SIG-M5 (cell line): ENCODE data around the gene SLC18B1.

Experiments
- DNase-seq: peaks from one replicate; lab custom pipeline; 2025; lab: John Stamatoyannopoulos, UW

Gene SLC18B1

DNA sequence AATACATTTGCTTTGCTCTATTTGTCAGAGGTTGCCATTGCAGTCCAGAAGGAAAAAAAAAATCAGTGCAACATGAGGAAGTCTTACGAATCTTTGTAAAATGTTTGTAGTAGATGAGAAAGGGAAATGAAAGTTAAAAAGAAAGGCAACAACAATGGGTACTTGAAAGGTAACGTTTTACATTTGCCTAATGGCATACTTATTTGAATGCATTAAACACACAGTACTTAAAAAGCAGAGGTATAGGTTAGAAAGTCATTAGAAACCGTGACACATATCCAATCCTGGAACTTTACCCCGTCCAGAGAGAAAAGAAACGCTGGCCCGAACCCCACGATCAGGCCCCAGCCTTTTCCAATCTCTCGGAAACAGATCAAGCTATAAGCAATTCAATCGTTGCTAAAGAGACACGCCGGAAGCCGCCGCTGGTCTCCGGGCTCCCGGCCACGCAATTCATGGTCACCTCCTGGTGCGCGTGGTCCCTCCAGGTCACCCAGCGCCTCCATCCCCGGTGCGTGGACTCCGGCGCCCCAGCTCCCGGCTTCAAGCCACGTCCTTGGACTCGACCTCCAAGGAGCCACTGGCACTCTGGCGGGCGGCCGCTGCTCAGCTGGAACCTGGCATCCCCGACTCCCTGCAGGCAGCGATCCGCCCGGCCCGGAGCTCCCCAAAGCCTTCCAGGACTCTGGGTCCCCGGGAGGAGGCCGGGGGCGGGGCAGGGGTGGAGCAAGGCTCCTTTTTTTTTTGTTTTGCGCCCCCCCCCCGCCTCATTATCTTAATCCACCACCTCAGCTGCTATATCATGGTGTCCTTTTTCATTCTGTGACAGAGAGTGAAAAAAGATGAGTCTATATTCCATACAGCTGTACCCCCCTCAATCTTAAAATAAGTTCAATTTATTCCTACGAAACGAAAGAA lies at the start of gene SLC18B1:
TSS of gene SLC18B1 (minus strand) at position 687 of the 918 bp plus-strand sequence. CDS start at position 506, 181 bp downstream.
- DNase-seq: no peak

DNA sequence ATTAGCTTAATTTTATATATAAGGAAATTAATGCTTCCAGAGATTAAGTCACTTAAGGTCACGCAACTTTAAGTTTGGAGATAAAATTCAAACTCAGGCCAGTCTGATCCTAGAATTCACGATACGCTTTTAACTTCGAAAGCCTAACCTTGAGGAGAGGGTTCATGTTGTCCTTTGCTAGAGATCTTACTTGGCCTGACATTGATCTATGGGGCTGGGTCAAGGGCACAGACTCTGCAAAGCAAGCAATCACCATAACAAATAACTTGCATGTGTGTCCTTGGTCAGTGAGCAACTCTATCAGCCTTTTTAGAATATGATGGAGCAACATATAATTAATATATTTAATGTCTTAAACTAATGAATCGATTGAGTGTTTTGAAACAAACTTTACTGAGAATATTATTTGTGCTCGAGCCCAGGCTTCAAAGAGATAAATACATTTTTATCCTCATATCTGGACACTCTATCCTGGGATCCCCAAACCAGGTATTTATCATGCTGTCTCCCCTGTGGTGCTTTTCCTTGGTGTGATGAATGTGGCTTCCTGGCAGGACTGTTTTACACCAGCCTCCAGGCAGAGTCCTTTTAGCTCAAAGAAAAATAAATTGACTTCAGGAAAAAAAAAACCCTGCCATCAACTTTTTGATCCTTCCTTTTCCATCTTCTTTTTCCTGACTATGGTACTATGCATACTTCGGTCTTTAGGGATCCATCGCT lies 45.0 kb upstream of the SLC18B1 start:
- DNase-seq: no peak

DNA sequence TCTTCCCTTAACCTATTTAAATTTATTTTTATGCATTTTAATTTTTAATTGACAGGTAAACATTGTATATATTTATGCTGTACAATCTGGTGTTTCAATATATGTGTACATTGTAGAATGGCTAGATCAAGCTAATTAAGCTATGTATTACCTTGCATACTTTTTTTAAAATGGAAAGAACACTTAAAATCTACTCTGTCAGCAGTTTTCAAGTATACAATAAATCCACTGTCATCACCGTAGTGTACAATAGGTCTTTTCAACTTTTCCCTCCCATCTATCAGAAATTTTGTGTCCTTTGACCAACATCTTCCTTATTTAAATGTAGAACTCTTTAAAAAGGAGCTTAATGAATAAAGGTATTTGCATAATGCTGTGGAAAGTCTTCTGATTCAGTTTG lies 43.5 kb upstream of the SLC18B1 start:
- no peak for DNase-seq

DNA sequence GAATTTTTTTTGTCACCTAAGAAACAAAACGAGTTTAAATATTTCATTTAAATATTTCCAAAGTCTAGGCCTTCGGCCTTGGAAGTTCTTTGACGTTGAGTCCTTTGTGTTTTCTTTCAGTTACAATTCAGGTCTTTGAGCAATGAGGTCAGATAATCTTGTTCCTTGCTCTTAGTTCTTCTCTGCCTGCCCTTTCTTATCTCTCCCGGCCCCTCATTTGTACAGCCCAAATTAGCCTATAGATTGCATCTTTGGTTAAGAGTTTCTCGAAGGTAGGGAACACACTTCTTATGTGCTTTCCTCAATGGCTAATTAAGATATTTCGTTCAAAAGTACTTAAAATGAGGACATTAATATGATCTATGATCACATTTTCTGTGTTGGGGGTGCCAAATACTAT lies 34.5 kb upstream of the SLC18B1 start:
- DNase-seq: no peak

DNA sequence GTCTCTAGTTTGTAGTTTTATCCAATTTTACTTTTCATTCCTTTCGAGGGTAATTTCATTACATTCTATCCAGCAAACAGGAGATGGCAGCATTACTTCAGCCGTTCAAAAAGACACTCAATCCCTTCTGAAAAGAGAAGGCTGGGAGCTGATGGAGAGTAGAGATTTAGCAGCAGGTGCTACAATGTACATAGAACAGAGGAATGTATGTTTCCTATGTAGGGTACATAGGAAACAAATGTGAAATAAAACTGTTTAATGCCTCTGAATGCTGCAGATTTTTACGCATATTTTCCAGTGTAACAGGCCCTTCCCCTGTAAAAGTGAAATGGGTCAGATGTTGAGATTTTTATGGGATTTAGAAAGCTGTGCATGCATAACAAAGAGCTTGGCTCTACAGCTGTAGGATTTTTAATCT lies 31.9 kb upstream of the SLC18B1 start:
- DNase-seq: no peak

DNA sequence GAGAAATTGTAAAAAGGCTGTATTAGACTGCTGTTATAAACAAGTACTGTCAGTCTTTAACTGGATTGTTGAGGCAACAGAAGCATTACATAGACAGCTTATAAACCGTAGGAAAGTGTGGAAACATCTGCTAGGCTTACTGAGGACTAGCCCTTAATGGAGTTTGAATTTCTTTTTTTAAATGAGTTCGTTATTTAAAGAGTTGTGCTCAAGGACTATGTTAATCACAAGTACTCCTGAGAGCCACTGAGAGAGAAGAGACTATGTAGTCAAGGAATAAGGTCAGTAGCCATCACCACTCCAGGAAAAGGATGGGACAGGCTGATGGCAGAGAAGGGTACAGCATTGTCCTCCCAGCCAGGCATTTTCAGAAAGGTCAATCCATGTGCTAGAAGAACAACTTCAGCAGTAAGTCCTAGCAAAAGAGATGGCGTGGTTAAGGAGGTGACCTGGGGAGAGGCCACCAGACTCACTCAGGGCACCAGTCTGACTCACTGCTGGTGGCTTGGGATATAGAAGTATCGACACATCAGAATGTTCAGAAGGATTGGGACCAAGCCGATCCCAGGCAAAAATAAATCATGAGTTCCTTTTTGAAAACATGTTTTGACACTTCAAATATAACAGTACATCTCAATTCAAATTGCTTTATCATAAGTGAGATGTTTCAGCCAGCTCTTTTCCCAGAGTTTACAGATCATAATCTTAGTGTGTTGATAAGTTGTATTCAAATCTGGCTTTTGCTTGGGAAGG lies 22.4 kb upstream of the SLC18B1 start:
- DNase-seq: no peak

DNA sequence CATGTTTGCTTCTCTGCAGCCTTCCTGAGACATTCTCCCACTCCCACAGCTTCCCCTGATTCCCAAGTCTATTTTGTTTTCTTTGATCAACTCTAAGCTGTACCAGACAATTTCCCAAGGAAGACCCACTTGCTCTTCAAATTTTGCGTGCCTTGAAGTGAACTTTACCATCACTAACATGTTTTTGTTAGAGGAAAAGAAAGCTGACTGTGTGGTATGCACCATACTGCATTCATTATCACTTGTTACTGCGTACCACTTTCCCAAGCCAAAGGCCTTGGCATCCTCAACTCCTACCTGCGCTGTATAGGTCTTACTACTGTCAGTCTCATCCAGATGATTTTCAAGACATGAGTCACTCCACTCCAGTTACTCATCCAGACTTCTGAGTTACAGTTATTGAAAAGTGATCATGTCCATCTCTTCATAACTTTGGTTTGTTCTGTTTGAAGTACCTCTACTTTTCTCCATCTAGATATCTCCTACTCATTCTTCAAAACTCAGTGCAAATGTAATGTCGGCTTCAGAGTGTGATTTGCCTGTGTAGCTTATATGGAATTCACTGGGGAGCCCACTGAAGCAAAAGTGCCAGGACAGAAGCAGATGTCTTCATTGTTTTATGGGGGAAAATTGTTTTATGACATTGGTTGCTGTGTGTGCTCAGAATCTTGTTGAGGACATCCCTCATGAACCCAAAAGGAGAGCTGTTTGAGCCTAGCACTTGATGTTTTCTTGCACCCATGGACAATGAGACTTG lies 21.1 kb upstream of the SLC18B1 start:
- DNase-seq: no peak

DNA sequence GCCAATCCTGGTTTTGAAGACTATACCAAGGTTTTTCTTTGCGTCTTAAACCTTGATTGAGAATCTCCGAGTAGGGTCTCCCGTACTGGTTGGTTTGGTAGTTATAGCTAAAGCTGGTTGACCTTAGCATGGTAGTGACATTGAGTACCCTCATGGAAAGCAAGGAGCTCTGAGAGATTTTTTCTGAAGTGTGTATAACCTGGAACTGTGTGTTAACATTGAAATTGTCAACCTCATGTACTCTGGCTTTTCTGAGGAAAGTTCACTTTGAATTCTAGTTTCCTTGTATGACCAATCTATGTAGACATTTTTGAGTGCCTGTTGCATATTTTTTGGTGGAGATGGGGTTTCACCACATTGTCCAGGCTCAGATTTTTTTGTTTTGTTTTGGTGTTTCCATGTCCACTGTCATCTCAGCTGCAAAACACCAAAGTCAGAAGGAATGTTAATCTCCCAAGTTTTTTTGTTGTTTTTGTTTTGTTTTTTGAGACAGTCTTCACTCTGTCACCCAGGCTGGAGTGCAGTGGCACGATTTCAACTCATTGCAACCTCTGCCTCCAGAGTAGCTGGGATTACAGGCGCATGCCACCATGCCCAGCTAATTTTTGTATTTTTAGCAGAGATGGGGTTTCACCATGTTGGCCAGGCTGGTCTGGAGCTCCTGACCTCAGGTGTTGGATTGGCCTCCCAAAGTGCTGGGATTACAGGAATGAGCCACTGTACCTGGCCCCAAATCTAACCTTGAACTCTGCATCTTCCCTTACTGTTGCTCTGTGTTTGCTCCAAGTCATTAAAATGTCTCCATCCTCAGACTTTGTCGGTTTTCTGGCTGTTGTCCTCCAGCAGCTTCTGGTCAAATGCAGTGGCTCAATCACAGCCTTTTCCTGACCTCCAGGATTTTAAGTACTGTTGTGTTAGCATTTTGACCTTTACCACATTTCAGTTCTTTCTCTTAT lies 20.2 kb upstream of the SLC18B1 start:
- DNase-seq: no peak

DNA sequence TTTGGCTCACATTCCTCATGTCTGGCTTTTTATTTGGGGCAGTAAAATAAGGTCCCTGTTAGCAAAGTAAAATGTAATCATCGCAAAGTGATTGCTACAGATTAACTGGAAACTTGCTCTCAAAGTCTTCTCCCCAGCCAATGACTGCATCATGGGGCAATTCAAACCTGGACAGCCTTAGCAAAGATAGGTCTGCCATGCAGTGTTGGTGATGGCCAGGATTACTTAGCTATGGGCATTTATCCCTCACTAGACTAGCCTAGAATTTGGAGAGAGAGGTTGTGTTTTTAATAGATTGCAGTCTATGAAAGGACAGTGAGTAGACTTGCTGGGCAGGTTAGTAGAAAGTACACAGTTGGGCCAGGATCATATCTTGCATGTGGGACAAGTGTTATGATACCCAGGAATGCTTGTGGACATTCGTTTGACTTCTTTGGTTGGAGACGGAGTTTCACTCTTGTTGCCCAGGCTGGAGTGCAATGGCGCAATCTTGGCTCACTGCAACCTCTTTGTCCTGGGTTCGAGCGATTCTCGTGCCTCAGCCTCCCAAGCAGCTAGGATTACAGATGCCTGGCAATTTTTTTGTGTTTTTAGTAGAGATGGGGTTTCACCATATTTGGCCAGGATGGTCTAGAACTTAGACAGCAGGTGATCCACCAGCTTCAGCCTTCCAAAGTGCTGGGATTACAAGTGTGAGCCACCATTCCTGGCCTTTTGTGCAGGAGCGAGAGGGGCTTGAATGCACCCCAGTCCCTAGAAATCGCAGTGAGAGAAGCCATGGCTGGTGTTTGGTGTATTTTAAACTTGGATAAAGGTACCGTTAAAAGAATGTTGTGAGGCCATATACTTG lies 19.3 kb upstream of the SLC18B1 start:
- no peak for DNase-seq

DNA sequence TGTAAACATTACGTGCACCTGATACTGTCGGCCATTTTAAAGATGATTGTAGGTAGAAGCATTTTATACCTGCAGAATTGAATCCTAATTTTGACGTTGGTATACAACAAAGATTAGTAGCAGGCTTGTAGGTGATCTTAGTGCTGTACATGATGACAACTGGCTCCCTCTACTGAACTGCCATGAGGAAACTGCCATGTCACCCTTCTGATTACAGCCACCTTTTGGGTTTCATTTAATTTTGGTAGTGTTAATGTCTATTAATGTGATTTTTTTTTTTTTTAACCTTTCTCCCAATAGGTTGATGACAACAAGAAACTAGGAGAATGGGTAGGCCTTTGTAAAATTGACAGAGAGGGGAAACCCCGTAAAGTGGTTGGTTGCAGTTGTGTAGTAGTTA lies 18.2 kb upstream of the SLC18B1 start:
- no peak for DNase-seq

DNA sequence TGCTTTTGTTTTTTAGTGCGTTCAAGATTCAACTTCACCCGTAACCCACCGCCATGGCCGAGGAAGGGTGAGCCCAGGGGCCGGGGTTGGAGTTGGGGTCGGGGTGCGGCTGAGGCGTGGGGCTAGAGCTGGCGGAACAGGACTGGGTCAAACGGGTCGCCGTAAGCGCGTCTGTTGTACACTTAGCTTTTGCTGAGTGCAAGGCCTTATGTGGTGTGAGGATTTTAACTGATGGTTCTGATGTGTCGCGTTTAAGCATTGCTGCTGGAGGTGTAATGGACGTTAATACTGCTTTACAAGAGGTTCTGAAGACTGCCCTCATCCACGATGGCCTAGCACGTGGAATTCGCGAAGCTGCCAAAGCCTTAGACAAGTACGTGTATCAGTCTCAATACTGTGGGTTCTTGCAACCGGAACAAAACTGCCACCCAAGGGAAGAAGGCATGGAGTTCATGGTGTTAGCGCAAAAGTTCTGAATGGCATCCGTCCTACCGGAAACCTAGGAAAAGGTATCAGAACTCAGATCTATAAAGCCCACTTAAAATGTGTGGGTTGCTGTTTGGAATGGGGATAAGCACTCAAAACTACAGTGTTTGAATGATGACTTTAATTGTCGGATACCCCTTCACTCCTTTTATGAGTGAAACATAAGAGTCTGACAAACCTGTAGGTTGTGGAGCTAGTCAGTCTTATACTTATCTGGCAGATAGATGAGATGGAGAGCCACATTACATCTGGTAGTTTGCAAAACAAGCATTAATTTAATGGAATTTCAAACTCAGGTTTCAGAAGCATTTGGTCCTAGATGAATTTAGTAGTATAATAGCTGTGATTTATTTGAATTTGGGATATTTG lies 16.5 kb upstream of the SLC18B1 start:
- DNase-seq: no peak

DNA sequence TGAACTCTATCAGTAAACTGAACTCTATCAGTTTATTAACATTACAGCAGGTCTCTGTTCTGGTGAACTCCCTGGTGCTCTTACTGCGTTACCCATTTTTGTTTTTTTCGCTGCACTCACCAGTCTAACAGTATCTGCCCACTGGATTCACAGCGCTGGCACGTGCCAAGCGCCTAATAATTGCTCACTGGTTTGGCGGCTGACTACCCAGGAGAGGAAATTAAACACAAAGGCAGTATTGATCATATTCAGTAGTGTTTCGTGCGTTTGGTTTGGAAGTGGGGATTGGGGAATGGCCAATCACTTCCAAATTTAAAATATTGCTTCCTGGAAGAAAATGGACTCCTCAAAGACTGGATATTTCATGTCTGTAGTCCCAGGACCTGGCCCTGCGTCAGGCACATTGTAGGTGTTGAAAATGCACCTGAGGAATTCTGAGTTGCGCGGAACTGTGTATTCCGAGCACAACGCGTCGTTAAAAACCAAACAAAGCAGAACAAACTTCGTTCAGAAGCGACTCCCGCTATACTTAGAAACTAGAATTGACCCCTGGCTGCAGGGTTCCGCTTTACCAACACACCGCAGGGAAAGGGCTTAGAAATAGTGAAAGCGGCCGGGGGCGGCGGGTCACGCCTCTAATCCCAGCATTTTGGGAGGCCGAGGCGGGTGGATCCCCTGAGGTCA lies 14.9 kb upstream of the SLC18B1 start:
- DNase-seq: no peak

DNA sequence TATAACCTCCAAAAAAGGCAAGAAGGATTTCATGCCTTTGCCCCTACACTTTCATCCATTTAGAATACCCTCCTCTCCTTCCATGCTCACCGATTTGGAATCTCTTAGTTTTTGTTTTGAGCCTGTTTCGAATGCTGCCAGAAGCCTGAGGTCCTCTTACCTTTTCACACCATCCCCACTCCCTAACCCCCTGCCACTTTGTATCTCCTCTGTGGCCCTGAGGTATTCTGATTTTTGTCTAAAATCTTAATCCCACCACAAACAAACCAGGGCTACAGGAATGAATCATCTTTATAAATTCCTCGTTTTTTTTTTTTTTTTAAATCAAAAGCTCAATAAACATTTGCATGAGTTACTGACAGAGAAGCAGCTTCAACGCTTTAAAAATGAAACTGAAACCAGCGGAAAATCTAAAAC lies 14.3 kb upstream of the SLC18B1 start:
- DNase-seq: no peak

DNA sequence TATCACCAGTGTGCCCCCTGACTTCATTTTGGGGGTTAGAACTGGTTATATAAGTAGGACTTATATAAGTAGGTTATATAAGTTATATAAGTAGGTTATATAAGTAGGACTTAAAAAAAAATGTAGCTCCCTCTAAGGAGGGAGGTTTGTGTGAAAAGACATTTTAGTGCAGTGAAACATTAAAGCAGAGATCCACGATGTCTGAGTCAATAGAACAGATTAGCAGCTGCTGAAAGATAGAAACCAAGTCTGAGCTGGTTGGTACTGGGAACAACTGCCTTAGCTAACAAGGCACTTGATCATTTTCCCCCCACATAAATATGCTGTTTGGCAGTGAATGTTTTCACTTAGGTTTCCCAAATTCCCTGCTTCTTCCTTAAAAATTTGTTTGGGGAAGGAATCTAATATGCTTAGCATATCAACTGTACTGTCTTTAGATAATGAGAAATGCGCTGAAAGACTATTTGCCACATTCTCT lies 13.9 kb upstream of the SLC18B1 start:
- no peak for DNase-seq

DNA sequence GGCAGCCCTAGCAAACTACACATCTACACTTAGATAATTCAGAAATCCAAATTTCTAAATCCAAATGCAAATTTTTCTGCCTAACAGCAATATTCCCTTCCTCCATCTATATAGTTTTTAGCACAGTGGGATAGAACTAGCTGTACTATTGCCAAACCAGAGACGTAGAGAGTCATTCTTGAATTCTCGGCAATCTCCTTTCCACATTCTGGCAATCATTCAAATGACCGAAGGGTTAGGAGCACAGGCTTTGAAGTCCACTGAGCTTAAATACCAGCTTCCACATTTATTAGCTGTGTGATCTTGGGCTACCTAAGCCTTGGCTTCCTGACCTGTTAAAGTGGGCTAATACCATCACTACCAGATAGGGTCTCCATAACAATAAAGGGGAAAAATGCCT lies 12.8 kb upstream of the SLC18B1 start:
- no peak for DNase-seq

DNA sequence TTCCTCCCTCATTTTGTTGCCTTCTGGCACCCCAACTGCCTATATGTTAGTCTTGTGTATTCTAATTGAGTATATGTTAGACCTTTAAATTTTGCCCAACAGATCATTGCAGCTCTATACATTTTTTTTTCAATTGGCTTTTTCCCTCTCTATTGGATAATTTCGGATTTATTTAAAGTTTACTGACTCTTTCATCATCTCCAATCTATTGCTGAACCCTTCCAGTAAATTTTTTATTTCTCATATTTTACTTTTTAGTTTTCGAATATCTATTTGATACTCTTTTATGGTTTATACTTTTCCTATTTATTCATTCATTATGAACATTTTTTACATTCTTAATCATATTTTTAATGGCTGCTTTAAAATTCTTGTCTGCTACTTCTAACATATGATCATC lies 7.1 kb upstream of the SLC18B1 start:
- no peak for DNase-seq

DNA sequence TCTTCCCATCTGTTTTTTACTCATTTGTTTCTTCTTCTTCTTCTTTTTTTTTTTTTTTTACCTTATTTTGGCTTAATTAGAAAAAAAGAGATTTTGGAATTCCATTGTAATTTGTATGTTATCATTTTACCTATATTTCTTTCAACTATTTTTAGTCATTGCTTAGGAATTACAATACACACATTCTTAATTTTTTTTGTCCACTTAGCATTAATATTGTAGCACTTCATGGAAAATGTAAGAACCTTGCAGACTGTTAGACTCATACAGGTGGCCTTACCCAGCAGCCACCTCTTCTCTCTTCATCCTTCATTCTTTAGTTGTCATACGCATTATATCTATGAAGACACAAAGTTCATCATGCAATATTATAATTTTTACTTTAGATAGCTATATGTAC lies 5.8 kb upstream of the SLC18B1 start:
- DNase-seq: no peak

DNA sequence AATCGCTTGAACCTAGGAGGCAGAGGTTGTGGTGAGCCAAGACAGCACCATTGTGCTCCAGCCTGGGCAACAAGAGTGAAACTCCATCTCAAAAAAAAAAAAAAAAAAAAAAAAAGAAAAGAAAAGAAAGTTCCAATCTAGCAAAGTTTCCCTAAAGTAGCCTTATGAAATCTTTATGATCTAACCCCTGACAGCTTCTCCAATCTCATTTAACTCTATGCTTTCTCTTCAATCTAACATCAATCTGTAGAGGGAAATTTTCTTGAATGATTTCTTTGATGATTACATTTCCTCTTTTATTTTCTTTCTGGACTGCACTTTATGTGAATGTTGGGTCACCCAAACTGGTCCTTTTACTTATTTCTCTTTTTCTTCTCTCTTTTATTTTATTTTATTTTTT lies 2.2 kb upstream of the SLC18B1 start:
- no peak for DNase-seq
